PC-9 (cell line): Measurements from ENCODE around the gene ADAR. TPM values are rescaled to one million over a fixed set of nuclear protein-coding genes. Genes with fewer than 3 reads are reported as not detected.

ENCODE experiments used
- BruUV-seq: library from RNA; stranded (reverse); fragments of 400-500 nt; replicated peaks from 2 replicates; lab custom pipeline; 2021; lab: Mats Ljungman, UMichigan
- CTCF ChIA-PET: fragments of 300-600 bp; sonication (Branson Sonifier 250); formaldehyde crosslinking; loops from one replicate; lab custom pipeline; 2022; ENCODE audit warnings: antibody characterized with exemption; lab: Charles Lee
- POLR2A ChIA-PET: fragments of 300-600 bp; sonication (Branson Sonifier 250); formaldehyde crosslinking; loops from one replicate; lab custom pipeline; 2022; ENCODE audit warnings: antibody characterized with exemption; ENCODE audit not compliant: unreplicated experiment; lab: Charles Lee
- DNase-seq, 2 experiments: peaks; one replicate each; pipeline versions ENCODE4 v3.0.0 to v3.0.0-alpha.2; 2015 to 2022; ENCODE audit warnings: mixed read lengths in 1 of 2
- H2AFZ ChIP-seq: fragments of 200-600 bp; sonication (generic); 2 replicates; pipeline ENCODE4 v1.8.1; 2017; ENCODE audit warnings: antibody characterized with exemption
- H3F3A ChIP-seq: fragments of 200-600 bp; sonication (generic); 2 replicates; pipeline ENCODE4 v1.8.1; 2017; ENCODE audit warnings: antibody characterized with exemption, mild to moderate bottlenecking, low read depth; ENCODE audit not compliant: insufficient read depth
- H3K27ac ChIP-seq: fragments of 200-600 bp; sonication (generic); 2 replicates; pipeline ENCODE4 v1.6.1; 2016; ENCODE audit warnings: mixed run types
- H3K27me3 ChIP-seq: fragments of 200-600 bp; sonication (generic); 2 replicates; pipeline ENCODE4 v1.6.1; 2016; ENCODE audit warnings: low read depth, mixed run types; ENCODE audit not compliant: insufficient read depth
- H3K36me3 ChIP-seq: fragments of 200-600 bp; sonication (generic); 2 replicates; pipeline ENCODE4 v1.6.1; 2016; ENCODE audit warnings: low read depth, mixed run types
- H3K4me1 ChIP-seq: fragments of 200-600 bp; sonication (generic); replicated peaks from 2 replicates; pipeline ENCODE4 v1.6.1; 2016; ENCODE audit warnings: mixed run types; ENCODE audit not compliant: insufficient read depth
- H3K4me2 ChIP-seq: fragments of 200-600 bp; sonication (generic); 2 replicates; pipeline ENCODE4 v1.6.1; 2017; ENCODE audit warnings: mixed run types
- H3K4me3 ChIP-seq: fragments of 200-600 bp; sonication (generic); 2 replicates; pipeline ENCODE4 v1.6.1; 2016; ENCODE audit warnings: mixed run types
- H3K79me2 ChIP-seq: fragments of 200-600 bp; sonication (generic); 2 replicates; pipeline ENCODE4 v1.6.1; 2017; ENCODE audit warnings: low read depth, mixed run types
- H3K9me2 ChIP-seq: fragments of 200-600 bp; sonication (generic); 2 replicates; pipeline ENCODE4 v1.8.1; 2017; ENCODE audit warnings: mild to moderate bottlenecking; ENCODE audit not compliant: insufficient read depth
- H3K9me3 ChIP-seq: fragments of 200-600 bp; sonication (generic); 2 replicates; pipeline ENCODE4 v1.8.1; 2016; ENCODE audit warnings: low read depth; ENCODE audit not compliant: insufficient read depth
- H4K20me1 ChIP-seq: fragments of 200-600 bp; sonication (generic); 2 replicates; pipeline ENCODE4 v1.8.1; 2017; ENCODE audit not compliant: insufficient read depth
- CTCF ChIP-seq: fragments of 200-600 bp; sonication (generic); conservative IDR thresholded peaks from 2 replicates; pipeline ENCODE4 v1.6.1; 2017; ENCODE audit warnings: mixed run types, antibody characterized with exemption, mild to moderate bottlenecking, moderate library complexity
- EZH2 ChIP-seq: fragments of 200-600 bp; sonication (generic); IDR thresholded peaks from 2 replicates; pipeline ENCODE4 v1.8.0; 2017; ENCODE audit warnings: antibody characterized with exemption, low read depth
- intact Hi-C: fragments of 100-400 bp; cut with micrococcal nuclease; formaldehyde crosslinking; loops from one replicate; pipeline ENCODE4 v1.10.0; 2022; ENCODE audit not compliant: unreplicated experiment
- total RNA-seq: library from RNA; stranded (reverse); gene quantifications from 2 replicates; pipeline ENCODE4 v1.2.3, GENCODE V29; 2021

ADAR gene
- total RNA-seq, 1 experiment from 2014 or later: 120 TPM

- DNase-seq: peak; percentile 40 to 41
- Histone ChIP-seq H3K4me2 (peak overlapping the region; percentile 79), H3K36me3 (no peaks in the 10 kb centered on the region), H3K4me3 (peak overlapping the region; percentile 100), H3K9me2 (no peaks in the 10 kb centered on the region), H2AFZ (peak overlapping the region; percentile 89), H3K27ac (peak overlapping the region; percentile 90), H3K4me1 (peaks cover 23% of the 10 kb centered on the region), H3K9me3 (no peaks in the 10 kb centered on the region), H3F3A (peaks cover 21% of the 10 kb centered on the region; the same call in 1 of the 2 replicates), H3K79me2 (peaks cover 69% of the 10 kb centered on the region), H4K20me1 (peaks cover 28% of the 10 kb centered on the region), H3K27me3 (no peaks in the 10 kb centered on the region)
- BruUV-seq: TSS peak; percentile 68
- POLR2A ChIA-PET: interaction anchor here (0.6 kb wide), 2 partner anchors 12 to 190 kb away, joined by 3 to 5 read pairs; no protein-coding TSS in a partner anchor
- intact Hi-C loops: loop anchor here (1.0 to 2.0 kb wide), 2 partner anchors 18 to 49 kb away; no protein-coding TSS in a partner anchor
- TF ChIP-seq CTCF: no peak
- TF ChIP-seq EZH2: no peak
- CTCF ChIA-PET: interaction anchor here (0.6 kb wide), 1 partner anchor 83 kb away, joined by 4 read pairs; no protein-coding TSS in a partner anchor
Measured at GRCh38 chr1:154608397-154609270, 648 bp upstream of the ADAR start.

- TF ChIP-seq CTCF: no peak
- no peak for TF ChIP-seq EZH2
- peak overlapping the region; percentile 79 for H3K4me2 ChIP-seq
- H3K36me3 ChIP-seq: peaks cover under 1% of the 10 kb centered on the region
- intact Hi-C loops: no loop called here
- peaks cover 21% of the 10 kb centered on the region; the same call in 1 of the 2 replicates for H3F3A ChIP-seq
- peaks cover 23% of the 10 kb centered on the region for H3K4me1 ChIP-seq
- peak overlapping the region; percentile 90 for H3K27ac ChIP-seq
- peaks cover 80% of the 10 kb centered on the region for H3K79me2 ChIP-seq
- H3K4me3 ChIP-seq: peak overlapping the region; percentile 100
- no peaks in the 10 kb centered on the region for H3K9me3 ChIP-seq
- H3K27me3 ChIP-seq: no peaks in the 10 kb centered on the region
- H2AFZ ChIP-seq: peak overlapping the region; percentile 89; the same call in 1 of the 2 replicates
- POLR2A ChIA-PET: interaction anchor here (0.7 kb wide), 1 partner anchor 14 kb away, joined by 3 read pairs; no protein-coding TSS in a partner anchor
- H3K9me2 ChIP-seq: no peaks in the 10 kb centered on the region
- CTCF ChIA-PET: interaction anchor here (0.5 to 0.7 kb wide), 2 partner anchors 62 to 114 kb away, joined by 4 to 9 read pairs; no protein-coding TSS in a partner anchor
- DNase-seq: peak in 1 of 2 experiments; percentile 62
- peaks cover 37% of the 10 kb centered on the region for H4K20me1 ChIP-seq
- BruUV-seq: TSS peak; percentile 74
Measured at GRCh38 chr1:154607106-154607608, 829 bp downstream of the ADAR start.

GRCh38 chr1:154605534-154605933 is 2.5 kb downstream of the ADAR start:
- Histone ChIP-seq H3K4me3 (no peak overlapping the region), H3K27me3 (no peaks in the 10 kb centered on the region), H3K27ac (no peak overlapping the region), H3K79me2 (peaks cover 86% of the 10 kb centered on the region), H3K9me2 (no peaks in the 10 kb centered on the region), H3K4me1 (peaks cover 23% of the 10 kb centered on the region), H3K4me2 (no peak overlapping the region), H3K9me3 (no peaks in the 10 kb centered on the region), H3F3A (peaks cover 21% of the 10 kb centered on the region; the same call in 1 of the 2 replicates), H2AFZ (no peak overlapping the region), H3K36me3 (peaks cover 13% of the 10 kb centered on the region), H4K20me1 (peaks cover 37% of the 10 kb centered on the region)
- intact Hi-C loops: no loop called here
- POLR2A ChIA-PET: interaction anchor here (0.6 kb wide), 1 partner anchor 1074 kb away, joined by 3 read pairs; no protein-coding TSS in a partner anchor
- CTCF ChIA-PET: no interaction called here
- DNase-seq: no peak
- TF ChIP-seq EZH2: no peak
- TF ChIP-seq CTCF: no peak
- BruUV-seq: no TSS peak
